A673 (cell line): ENCODE measurements around the gene SHISA8.

ENCODE experiments used
- CTCF ChIP-seq: fragments of 300-800, 200-600 bp; sonication (generic); conservative IDR thresholded peaks from 2 replicates; pipeline ENCODE4 v1.5.1; 2017; ENCODE audit warnings: low read depth, mild to moderate bottlenecking, antibody characterized with exemption, low read length, moderate library complexity, mixed read lengths
- EZH2 ChIP-seq: fragments of 200-600 bp; sonication (generic); IDR thresholded peaks from 2 replicates; pipeline ENCODE4 v1.6.1; 2017; ENCODE audit warnings: borderline replicate concordance, low read depth, mild to moderate bottlenecking, mixed read lengths, antibody characterized with exemption, low read length; ENCODE audit not compliant: poor library complexity, severe bottlenecking

GRCh38 chr22:41929418-41929810 is 14.5 kb upstream of the SHISA8 start:
- TF ChIP-seq CTCF (no peak), EZH2 (no peak)
